ENCODE results near the gene SLC1A5. TPM values are rescaled to one million over a fixed set of nuclear protein-coding genes. Genes with fewer than 3 reads are reported as not detected.
"Not testable (repeated sequence)": the region's sequence is repeated elsewhere in the genome, so short reads cannot be mapped to it uniquely, and the experiment has no call there.

Gene SLC1A5
- total RNA-seq, 4 donors from 2014 or later = 42.8 to 93.6 (median 66.7) TPM

GRCh38 chr19:46812977-46813838 is 24.8 kb upstream of the SLC1A5 start:
- Histone ChIP-seq H3K9me3 (no peaks in the 10 kb centered on the region), H3K36me3 (no peaks in the 10 kb centered on the region), H3K4me3 (no peak overlapping the region), H3K4me1 (peaks cover 7 to 20% (median 13%) of the 10 kb centered on the region in 4 donors), H3K27me3 (no peaks in the 10 kb centered on the region), H3K27ac (replicated peaks in 1 of 4) (peak overlapping the region; percentile 14 to 50 (median 44))
- no peak for DNase-seq (ENCODE audit: extremely low spot score)
- 69% methylated on average over 24 of the region's 24 CpGs for WGBS
- TF ChIP-seq POLR2A (IDR thresholded peaks at IDR 0.05; ENCODE audit: low read depth) = no peak
- TF ChIP-seq EP300 (IDR thresholded peaks at IDR 0.05) = no peak
- intact Hi-C loops (cut with DNase I) = no loop called here

DNA sequence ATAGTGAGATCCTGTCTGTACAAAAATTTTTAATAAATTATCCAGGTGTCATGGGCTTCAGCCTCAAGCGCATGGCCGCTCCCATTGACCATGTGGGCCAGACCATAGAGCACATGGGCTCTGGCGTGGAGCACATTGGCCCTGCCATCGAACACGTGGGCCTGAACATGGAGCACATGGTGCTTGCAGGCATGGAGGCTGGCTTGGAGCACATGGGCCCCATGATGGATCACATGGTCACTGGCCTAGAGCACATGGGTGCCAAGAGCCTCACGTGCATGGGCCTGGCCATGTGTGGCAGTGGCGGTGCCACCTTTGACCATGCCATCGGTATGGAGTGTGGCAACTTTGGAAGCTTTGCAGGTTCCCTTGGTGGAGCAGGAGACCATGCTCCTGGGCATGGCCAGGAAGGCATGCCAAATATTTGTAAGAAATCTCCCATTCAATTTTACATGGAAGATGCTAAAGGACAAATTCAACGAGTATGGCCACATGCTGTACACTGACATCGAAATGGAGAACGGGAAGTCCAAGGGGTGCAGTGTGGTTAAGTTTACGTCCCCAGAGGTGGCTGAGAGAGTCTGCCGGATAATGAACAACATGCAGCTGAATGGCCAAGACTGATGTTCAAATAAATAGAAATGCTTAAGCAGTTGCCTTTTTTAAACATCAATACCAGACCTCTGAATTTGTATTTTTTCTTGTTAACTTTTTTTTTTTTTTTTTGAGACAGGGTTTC is 21.3 kb upstream of the SLC1A5 start:
- Histone ChIP-seq H3K4me3 (no peak overlapping the region), H3K9me3 (no peaks in the 10 kb centered on the region), H3K4me1 (peaks cover 7 to 20% (median 13%) of the 10 kb centered on the region in 4 donors), H3K27me3 (no peaks in the 10 kb centered on the region), H3K36me3 (no peaks in the 10 kb centered on the region), H3K27ac (replicated peaks in 1 of 4) (no peak overlapping the region)
- intact Hi-C loops (cut with DNase I) = no loop called here
- TF ChIP-seq POLR2AphosphoS5 (IDR thresholded peaks at IDR 0.05) (no peak), CTCF (IDR thresholded peaks at IDR 0.05) (no peak), POLR2A (IDR thresholded peaks at IDR 0.05; ENCODE audit: low read depth) (no peak), EP300 (IDR thresholded peaks at IDR 0.05) (no peak)
- WGBS = 92% methylated on average over 13 of the region's 13 CpGs
- DNase-seq (ENCODE audit: extremely low spot score) = no peak

- WGBS = 87% methylated on average over 7 of the region's 7 CpGs
- no peaks in the 10 kb centered on the region for H3K36me3 ChIP-seq
- H3K4me3 ChIP-seq = no peak overlapping the region
- DNase-seq (ENCODE audit: extremely low spot score) = no peak
- no peak overlapping the region for H3K27ac ChIP-seq (replicated peaks in 1 of 4)
- no peaks in the 10 kb centered on the region for H3K4me1 ChIP-seq
- H3K9me3 ChIP-seq = no peaks in the 10 kb centered on the region
- TF ChIP-seq POLR2A (IDR thresholded peaks at IDR 0.05; ENCODE audit: low read depth) (no peak), CTCF (IDR thresholded peaks at IDR 0.05) (no peak), EP300 (IDR thresholded peaks at IDR 0.05) (no peak), POLR2AphosphoS5 (IDR thresholded peaks at IDR 0.05) (no peak)
- intact Hi-C loops (cut with DNase I) = no loop called here
- no peaks in the 10 kb centered on the region for H3K27me3 ChIP-seq
These were observed 18.3 kb upstream of the SLC1A5 start for GRCh38 chr19:46806656-46807055.

DNA sequence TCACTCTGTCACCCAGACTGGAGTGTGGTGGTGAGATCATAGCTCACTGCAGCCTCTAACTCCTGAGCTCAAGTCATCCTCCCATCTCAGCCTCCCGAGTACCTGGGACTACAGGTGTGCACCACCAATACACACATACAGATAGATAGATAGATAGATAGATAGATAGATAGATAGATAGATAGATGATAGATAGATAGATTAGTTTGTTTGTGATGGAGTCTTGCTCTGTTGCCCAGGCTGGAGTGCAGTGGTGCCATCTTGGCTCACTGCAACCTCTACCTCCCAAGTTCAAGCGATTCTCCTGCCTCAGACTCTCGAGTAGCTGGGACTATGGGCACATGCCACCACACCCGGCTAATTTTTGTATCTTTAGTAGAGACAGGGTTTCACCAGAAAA is 16.0 kb upstream of the SLC1A5 start:
- H3K27ac ChIP-seq (replicated peaks in 1 of 4); H3K4me1 ChIP-seq; DNase-seq (ENCODE audit: extremely low spot score); H3K9me3 ChIP-seq; H3K27me3 ChIP-seq; H3K4me3 ChIP-seq; H3K36me3 ChIP-seq; intact Hi-C loops (cut with DNase I): not testable (repeated sequence)
- WGBS = 90% methylated on average over 4 of the region's 4 CpGs

DNA sequence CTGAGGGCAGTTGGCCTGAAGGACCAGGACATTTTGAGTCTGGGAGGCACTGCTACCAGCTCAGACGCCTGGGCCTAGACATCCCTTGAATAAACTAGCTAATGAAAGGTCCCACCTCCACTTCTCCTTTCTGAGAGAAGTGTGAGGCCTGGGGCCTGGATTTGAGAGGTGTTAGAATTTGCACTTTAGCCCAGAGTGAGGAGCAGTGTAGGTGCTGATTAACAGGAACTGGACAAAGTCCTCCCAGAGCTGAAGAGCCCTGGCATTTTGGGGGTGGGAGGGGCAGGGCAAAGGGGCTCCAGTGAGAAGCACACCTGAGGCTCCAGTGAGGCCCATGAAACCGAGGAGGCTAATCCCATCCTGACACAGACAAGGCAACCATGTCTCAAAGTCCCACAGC is 15.2 kb upstream of the SLC1A5 start:
- H3K4me1 ChIP-seq = no peaks in the 10 kb centered on the region

More for the DNA sequence above, 15.2 kb upstream of the SLC1A5 start:
- H3K9me3 ChIP-seq = no peaks in the 10 kb centered on the region
- TF ChIP-seq POLR2AphosphoS5 (IDR thresholded peaks at IDR 0.05) = no peak
- TF ChIP-seq CTCF (IDR thresholded peaks at IDR 0.05) = no peak
- TF ChIP-seq POLR2A (IDR thresholded peaks at IDR 0.05; ENCODE audit: low read depth) = no peak
- no peak for TF ChIP-seq EP300 (IDR thresholded peaks at IDR 0.05)
- H3K36me3 ChIP-seq = no peaks in the 10 kb centered on the region
- H3K27ac ChIP-seq (replicated peaks in 1 of 4) = no peak overlapping the region
- no peaks in the 10 kb centered on the region for H3K27me3 ChIP-seq
- intact Hi-C loops (cut with DNase I) = no loop called here
- no peak overlapping the region for H3K4me3 ChIP-seq
- DNase-seq (ENCODE audit: extremely low spot score) = no peak
- WGBS = 71% methylated on average over 2 of the region's 2 CpGs
